Right lobe of liver (tissue), 4 donors: ENCODE measurements around the gene RCAN1.

Source experiments
- POLR2A ChIP-seq: fragments of 450-650 bp; IDR thresholded peaks from one replicate; pipeline ENCODE4 v1.6.1; 2017; ENCODE audit warnings: antibody characterized with exemption, mild to moderate bottlenecking
- TF ChIP-seq, protein P1 (sequence below), 4 donors: fragments of 200-600 bp in 3 of 4; fragments of 450-650 bp in 1 of 4; IDR thresholded peaks; one replicate each; pipeline versions ENCODE4 v1.5.1 to v1.8.0; 2016 to 2022; ENCODE audit warnings: antibody characterized with exemption in 4 of 4, mild to moderate bottlenecking in 2 of 4
- donor health status: DM: no; HTN: no; CAD: no.
- donor health status: DM: no; HTN: no; CAD: no.
- donor health status: DM: no; HTN: yes; CAD: no.

DNA sequence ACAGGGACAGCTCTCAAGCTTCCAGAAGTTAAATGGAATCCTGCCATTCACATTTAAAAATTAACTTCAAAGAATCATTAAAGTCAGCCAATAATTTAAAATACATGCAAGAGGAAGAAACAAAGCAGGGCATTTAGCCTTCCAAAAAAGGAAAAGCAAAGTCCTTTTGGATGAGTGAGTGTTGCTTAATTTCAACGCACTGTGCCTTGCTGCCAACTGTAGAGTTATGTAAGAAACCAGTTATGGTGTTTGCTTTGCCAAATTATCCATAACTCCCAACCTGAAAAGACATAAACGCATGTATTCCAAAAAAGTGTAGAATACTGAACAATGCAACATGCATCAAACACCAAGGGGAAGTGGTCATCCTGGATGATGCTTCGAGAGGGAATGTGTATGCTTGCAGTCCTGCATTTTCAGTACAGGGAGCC lies 86.8 kb downstream of the RCAN1 start:
- no peak for TF ChIP-seq POLR2A
- TF ChIP-seq, protein P1, sequence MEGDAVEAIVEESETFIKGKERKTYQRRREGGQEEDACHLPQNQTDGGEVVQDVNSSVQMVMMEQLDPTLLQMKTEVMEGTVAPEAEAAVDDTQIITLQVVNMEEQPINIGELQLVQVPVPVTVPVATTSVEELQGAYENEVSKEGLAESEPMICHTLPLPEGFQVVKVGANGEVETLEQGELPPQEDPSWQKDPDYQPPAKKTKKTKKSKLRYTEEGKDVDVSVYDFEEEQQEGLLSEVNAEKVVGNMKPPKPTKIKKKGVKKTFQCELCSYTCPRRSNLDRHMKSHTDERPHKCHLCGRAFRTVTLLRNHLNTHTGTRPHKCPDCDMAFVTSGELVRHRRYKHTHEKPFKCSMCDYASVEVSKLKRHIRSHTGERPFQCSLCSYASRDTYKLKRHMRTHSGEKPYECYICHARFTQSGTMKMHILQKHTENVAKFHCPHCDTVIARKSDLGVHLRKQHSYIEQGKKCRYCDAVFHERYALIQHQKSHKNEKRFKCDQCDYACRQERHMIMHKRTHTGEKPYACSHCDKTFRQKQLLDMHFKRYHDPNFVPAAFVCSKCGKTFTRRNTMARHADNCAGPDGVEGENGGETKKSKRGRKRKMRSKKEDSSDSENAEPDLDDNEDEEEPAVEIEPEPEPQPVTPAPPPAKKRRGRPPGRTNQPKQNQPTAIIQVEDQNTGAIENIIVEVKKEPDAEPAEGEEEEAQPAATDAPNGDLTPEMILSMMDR (IDR thresholded peaks at IDR 0.05), result no peak
